K562 (cell line): ENCODE data around the gene PEF1.

Experiments used
- CBX2 ChIP-seq: fragments of 200-600 bp; sonication (generic); IDR thresholded peaks from one replicate; pipeline ENCODE4 v1.6.1; 2012; ENCODE audit warnings: mild to moderate bottlenecking, low read length, inconsistent platforms; ENCODE audit not compliant: insufficient read depth, poor library complexity, severe bottlenecking
- CREM ChIP-seq: IDR thresholded peaks from 2 replicates; pipeline ENCODE4 v1.6.1; 2014; ENCODE audit warnings: antibody characterized with exemption, low read depth
- CTCF ChIP-seq, 3 experiments: IDR thresholded peaks in 2 of 3; conservative IDR thresholded peaks in 1 of 3; 2 replicates each; pipeline ENCODE4 v1.5.1; 2011 to 2012; ENCODE audit warnings: low read length in 3 of 3, mild to moderate bottlenecking in 3 of 3, control low read depth in 2 of 3, improper control_type of control experiment in 1 of 3, inconsistent platforms in 1 of 3, low read depth in 1 of 3, mixed read lengths in 1 of 3, moderate library complexity in 1 of 3; ENCODE audit not compliant: insufficient read depth in 2 of 3
- EP300 ChIP-seq: IDR thresholded peaks from 2 replicates; pipeline ENCODE4 v1.6.1; 2012; ENCODE audit warnings: low read length, improper control_type of control experiment
- ESRRA ChIP-seq: fragments of 450-650 bp; IDR thresholded peaks from 2 replicates; pipeline ENCODE4 v1.6.1; 2014; ENCODE audit warnings: low read depth, mild to moderate bottlenecking, moderate library complexity, borderline replicate concordance
- GTF2B ChIP-seq: IDR thresholded peaks from 2 replicates; pipeline ENCODE4 v1.6.1; 2011; ENCODE audit not compliant: insufficient read length; ENCODE audit errors: extremely low read depth
- HCFC1 ChIP-seq: IDR thresholded peaks from 2 replicates; pipeline ENCODE4 v1.6.1; 2012; ENCODE audit warnings: low read depth, low read length, improper control_type of control experiment
- HNRNPH1 ChIP-seq: fragments of 200-400 bp; formaldehyde crosslinking; optimal IDR thresholded peaks from 2 replicates; pipeline ENCODE3; 2017; ENCODE audit warnings: low read depth, mild to moderate bottlenecking, low read length, moderate library complexity
- MTF1 ChIP-seq: fragments of 250-450 bp; sonication (Bioruptor Pico); IDR thresholded peaks from 2 replicates; pipeline ENCODE4 v1.9.0; 2021; ENCODE audit warnings: moderate library complexity, mild to moderate bottlenecking, inconsistent platforms, borderline replicate concordance
- NKRF ChIP-seq: fragments of 450-650 bp; IDR thresholded peaks from 2 replicates; pipeline ENCODE4 v1.6.1; 2016; ENCODE audit warnings: borderline replicate concordance
- THRAP3 ChIP-seq: fragments of 450-650 bp; IDR thresholded peaks from 2 replicates; pipeline ENCODE4 v1.6.1; 2016; ENCODE audit warnings: mild to moderate bottlenecking, inconsistent platforms, borderline replicate concordance
- YY1 ChIP-seq, 3 experiments: IDR thresholded peaks; 2 replicates each; pipeline ENCODE4 v1.6.1; 2011; ENCODE audit warnings: low read length in 2 of 3, mild to moderate bottlenecking in 2 of 3, moderate library complexity in 2 of 3, borderline replicate concordance in 1 of 3, control low read depth in 1 of 3, low read depth in 1 of 3; ENCODE audit not compliant: insufficient read depth in 3 of 3, insufficient replicate concordance in 2 of 3, control insufficient read depth in 1 of 3, insufficient read length in 1 of 3; ENCODE audit errors: extremely low read depth in 1 of 3
- ZFPM2 ChIP-seq: fragments of 250-450 bp; sonication (Bioruptor Pico); IDR thresholded peaks from 2 replicates; pipeline ENCODE4 v1.5.1; 2022; ENCODE audit warnings: mild to moderate bottlenecking
- ZNF146 ChIP-seq: IDR thresholded peaks from one replicate; pipeline ENCODE4 v1.6.1; 2018; ENCODE audit warnings: missing compliant biosample characterization; ENCODE audit not compliant: unreplicated experiment

GRCh38 chr1:31584869-31585735, 59.6 kb downstream of the PEF1 start:
- TF ChIP-seq ESRRA (no peak), ZFPM2 (CRISPR knock-in tag) (no peak), HCFC1 (no peak), CBX2 (no peak), CTCF (IDR thresholded peaks at IDR 0.05 in 2 of 3, conservative IDR thresholded peaks at IDR 0.05 in 1 of 3; ENCODE audit: insufficient read depth in 2 of 3, low read depth in 1 of 3, low read length in 3 of 3) (no peak), MTF1 (CRISPR knock-in tag) (no peak), HNRNPH1 (no peak), ZNF146 (no peak), THRAP3 (no peak), YY1 (IDR thresholded peaks at IDR 0.05; ENCODE audit: borderline replicate concordance in 1 of 3, control insufficient read depth in 1 of 3, extremely low read depth in 1 of 3, insufficient read depth in 3 of 3, insufficient read length in 1 of 3, insufficient replicate concordance in 2 of 3, low read depth in 1 of 3, low read length in 2 of 3) (no peak), GTF2B (no peak), CREM (no peak), NKRF (no peak), EP300 (no peak)
